NCI-H524 treated with DMSO at 0.1 percent for 48 hours (cell line): ENCODE data around the gene KCNK18.

Experiments
- DNase-seq: peaks from one replicate; lab custom pipeline; 2025; lab: John Stamatoyannopoulos, UW

KCNK18 gene

DNA sequence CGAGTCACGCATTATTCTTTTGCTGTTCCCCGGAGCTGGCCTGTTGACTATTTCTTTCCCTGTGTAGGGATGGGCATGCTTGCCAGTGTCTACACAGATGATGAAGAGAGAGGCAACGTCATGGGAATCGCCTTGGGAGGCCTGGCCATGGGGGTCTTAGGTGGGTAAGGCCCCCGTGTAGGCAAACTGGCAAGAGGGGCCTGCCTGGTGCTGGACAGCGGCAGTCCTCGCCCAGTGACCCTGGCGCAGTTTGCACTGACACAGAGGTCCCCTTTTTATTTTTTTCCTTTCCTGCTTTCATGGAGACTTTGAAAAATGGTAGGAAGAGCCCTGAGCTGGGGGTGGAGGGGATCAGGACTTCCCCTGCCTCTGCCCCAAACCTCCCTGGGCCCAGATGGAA lies 57.0 kb downstream of the KCNK18 start:
- no peak for DNase-seq

DNA sequence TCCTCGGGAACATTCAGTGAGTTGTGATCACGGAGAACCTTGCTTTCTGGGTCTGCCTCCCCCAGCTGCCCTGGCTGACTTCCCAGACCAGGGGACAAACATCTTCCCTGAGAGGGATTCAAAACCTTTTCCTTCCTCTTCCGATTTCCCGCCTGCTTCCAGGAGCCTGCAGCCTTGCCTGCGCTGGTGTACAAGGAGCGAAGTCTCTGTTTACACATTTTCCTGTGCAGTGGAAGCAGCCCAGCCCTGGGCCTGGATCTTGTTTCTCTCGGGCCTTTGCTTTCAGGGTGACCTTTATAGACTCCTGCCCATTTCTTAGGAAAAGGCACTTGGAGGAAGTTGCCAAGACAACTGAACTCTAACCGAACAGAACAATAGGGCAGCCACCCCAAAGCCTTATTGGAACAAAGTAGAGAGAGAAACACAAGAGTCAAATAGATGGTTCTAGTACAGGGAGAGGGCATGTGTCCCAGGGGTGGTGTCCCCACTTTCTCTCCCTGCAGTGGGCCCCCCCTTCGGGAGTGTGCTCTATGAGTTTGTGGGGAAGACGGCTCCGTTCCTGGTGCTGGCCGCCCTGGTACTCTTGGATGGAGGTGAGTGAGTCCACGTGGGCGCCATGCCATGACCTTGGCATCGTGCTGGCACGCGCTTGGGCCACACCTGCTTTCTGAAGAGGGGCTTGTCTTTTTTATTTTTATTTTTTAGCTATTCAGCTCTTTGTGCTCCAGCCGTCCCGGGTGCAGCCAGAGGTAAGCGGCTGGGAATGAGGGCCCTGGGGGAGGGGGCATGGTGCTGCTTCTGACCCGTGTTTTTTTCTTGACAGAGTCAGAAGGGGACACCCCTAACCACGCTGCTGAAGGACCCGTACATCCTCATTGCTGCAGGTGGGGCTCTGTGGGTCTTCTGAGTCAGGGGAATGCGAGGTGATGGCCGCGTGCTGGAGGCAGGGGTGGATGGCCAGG lies 57.8 kb downstream of the KCNK18 start:
- DNase-seq, result no peak

DNA sequence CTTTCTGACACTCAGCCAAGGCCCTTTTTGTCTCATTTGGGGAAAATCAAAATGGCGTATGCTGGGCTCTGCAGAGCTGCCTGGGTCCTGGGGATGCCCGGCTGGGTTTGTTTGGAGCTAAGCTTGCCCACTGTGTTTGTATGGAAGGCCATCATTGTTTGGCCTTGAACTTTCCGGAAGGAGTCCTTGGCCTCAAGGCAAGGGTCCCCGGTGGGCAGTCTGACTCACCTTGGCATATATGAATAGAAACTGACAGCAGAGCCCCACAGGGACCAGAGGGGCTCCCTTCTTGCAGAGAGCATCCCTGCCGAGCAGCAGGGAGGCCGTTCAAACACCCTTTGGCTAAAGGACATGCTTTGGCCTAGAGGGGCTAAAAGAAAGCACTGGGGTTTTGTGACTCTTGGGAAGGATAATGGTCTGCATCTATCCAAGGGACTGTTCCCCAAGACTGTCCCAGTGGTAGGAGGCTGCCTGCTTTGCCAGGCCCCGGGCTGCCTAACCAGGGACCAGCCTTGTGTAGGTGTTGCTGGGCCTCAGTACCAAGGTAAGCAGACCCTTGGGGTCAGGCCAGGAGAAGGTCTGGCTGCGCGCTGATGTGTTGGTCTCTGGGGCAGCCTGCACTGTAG lies 58.7 kb downstream of the KCNK18 start:
- no peak for DNase-seq

DNA sequence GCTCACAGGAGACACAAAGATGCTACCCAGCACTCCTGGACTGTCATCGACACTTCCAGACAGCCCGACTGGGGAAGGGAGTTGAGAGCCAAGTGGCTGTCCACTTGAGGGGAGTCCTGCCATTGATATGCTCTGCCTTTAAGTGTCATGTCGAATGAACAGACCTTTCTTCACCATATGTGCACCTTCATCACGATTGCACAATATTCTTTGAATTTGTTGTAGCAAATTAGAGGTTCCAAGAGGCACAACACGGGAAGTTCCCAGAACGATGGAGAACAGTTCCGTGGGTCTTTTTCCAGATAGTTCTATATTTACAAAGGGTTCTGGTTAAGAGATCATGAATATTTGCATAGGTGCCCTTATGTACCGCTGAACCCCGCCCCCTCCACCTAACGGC lies 59.6 kb downstream of the KCNK18 start:
- DNase-seq, result no peak

DNA sequence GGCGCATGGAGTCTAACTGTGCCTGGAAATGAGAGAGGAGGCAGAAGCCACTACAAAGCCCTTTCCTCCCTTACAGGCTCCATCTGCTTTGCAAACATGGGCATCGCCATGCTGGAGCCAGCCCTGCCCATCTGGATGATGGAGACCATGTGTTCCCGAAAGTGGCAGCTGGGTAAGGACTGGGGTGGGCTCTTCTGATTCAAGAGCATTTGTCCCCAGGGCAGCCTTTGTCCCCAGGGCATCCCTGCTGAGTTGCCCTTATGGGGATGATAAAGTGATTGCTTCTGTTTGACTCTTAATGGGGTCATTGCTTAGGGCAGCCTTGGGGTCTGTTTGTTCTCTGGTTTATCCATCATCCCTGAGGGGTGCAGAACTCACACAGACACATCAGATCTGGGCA lies 60.4 kb downstream of the KCNK18 start:
- no peak for DNase-seq

DNA sequence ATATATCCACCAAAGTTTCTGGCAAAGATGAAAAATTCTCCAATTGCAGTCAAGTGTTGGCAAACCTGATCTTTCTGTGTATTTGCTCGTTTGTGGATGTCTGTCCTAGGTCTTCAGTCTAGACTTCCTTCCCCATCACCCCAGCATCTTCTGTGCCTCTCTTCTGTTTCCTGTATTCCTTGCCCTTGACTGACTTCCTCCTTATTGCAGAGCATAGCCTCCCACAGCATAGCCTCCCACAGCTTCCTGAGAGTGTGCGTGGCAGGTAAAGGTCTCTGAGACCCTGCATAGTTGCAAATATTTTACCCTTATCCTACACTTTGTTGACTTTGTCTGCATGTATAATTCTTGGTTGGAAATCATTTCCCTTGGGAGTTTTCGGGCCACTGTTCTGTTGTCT lies 62.0 kb downstream of the KCNK18 start:
- no peak for DNase-seq
